OCI-LY1 (cell line): ENCODE data around the gene P2RX4.
A peak's percentile ranks its signal among the peaks of the same experiment; 100 is the strongest.

ENCODE experiments used
- H2AFZ ChIP-seq: fragments of 200-600 bp; sonication (generic), shearing (Covaris generic); 2 replicates; pipeline ENCODE4 v1.6.0; 2014; ENCODE audit warnings: antibody characterized with exemption, mild to moderate bottlenecking, low read length
- H3F3A ChIP-seq: fragments of 200-600 bp; sonication (generic), shearing (Covaris generic); 2 replicates; pipeline ENCODE4 v1.6.0; 2014; ENCODE audit warnings: mild to moderate bottlenecking, antibody characterized with exemption, low read length, moderate library complexity; ENCODE audit not compliant: insufficient read depth
- H3K27ac ChIP-seq: fragments of 200-600 bp; sonication (generic); 2 replicates; pipeline ENCODE4 v1.5.1; 2014; ENCODE audit warnings: low read length, mixed run types, mild to moderate bottlenecking, low read depth; ENCODE audit not compliant: poor library complexity, severe bottlenecking
- H3K27me3 ChIP-seq: fragments of 200-600 bp; sonication (generic); 2 replicates; pipeline ENCODE4 v1.6.0; 2014; ENCODE audit warnings: antibody characterized with exemption, mild to moderate bottlenecking, low read length, moderate library complexity; ENCODE audit not compliant: insufficient read depth
- H3K36me3 ChIP-seq: fragments of 200-600 bp; sonication (generic); 2 replicates; pipeline ENCODE4 v1.6.1; 2014; ENCODE audit warnings: mild to moderate bottlenecking, antibody characterized with exemption, low read length, moderate library complexity, mixed read lengths; ENCODE audit not compliant: insufficient read depth
- H3K4me1 ChIP-seq: fragments of 200-600 bp; sonication (generic); 2 replicates; pipeline ENCODE4 v1.5.1; 2014; ENCODE audit warnings: mild to moderate bottlenecking, low read length, moderate library complexity; ENCODE audit not compliant: insufficient read depth, severe bottlenecking
- H3K4me2 ChIP-seq: fragments of 200-600 bp; sonication (generic), shearing (Covaris generic); 2 replicates; pipeline ENCODE4 v1.6.1; 2014; ENCODE audit warnings: low read length
- H3K4me3 ChIP-seq: fragments of 200-600 bp; sonication (generic); 2 replicates; pipeline ENCODE4 v1.5.1; 2014; ENCODE audit warnings: low read length, low read depth, mild to moderate bottlenecking, mixed read lengths; ENCODE audit not compliant: poor library complexity, severe bottlenecking
- H3K79me2 ChIP-seq: fragments of 200-600 bp; shearing (Covaris generic); 2 replicates; pipeline ENCODE4 v1.6.1; 2016; ENCODE audit warnings: mixed run types, low read length, mixed read lengths; ENCODE audit not compliant: insufficient read depth
- H3K9ac ChIP-seq: fragments of 200-600 bp; sonication (generic), shearing (Covaris generic); 2 replicates; pipeline ENCODE4 v1.6.1; 2014; ENCODE audit warnings: mild to moderate bottlenecking, low read length, mixed read lengths
- H3K9me2 ChIP-seq: fragments of 200-600 bp; sonication (generic), shearing (Covaris generic); 2 replicates; pipeline ENCODE4 v1.6.1; 2014; ENCODE audit warnings: low read depth, mild to moderate bottlenecking, low read length, mixed read lengths
- H3K9me3 ChIP-seq: fragments of 200-600 bp; shearing (Covaris generic); 2 replicates; pipeline ENCODE4 v1.6.1; 2014; ENCODE audit warnings: low read length, mixed read lengths
- H4K20me1 ChIP-seq: fragments of 200-600 bp; sonication (generic), shearing (Covaris generic); 2 replicates; pipeline ENCODE4 v1.6.0; 2016; ENCODE audit warnings: mild to moderate bottlenecking, low read length; ENCODE audit not compliant: insufficient read depth
- CTCF ChIP-seq: fragments of 200-600 bp; sonication (generic), shearing (Covaris generic); IDR thresholded peaks from 2 replicates; pipeline ENCODE4 v1.5.1; 2017; ENCODE audit warnings: mild to moderate bottlenecking, antibody characterized with exemption, low read length, moderate library complexity, mixed read lengths
- EZH2 ChIP-seq: fragments of 200-600 bp; sonication (generic), shearing (Covaris generic); IDR thresholded peaks from 2 replicates; pipeline ENCODE4 v1.8.0; 2017; ENCODE audit warnings: borderline replicate concordance, mixed run types, mild to moderate bottlenecking, antibody characterized with exemption, low read length, moderate library complexity, mixed read lengths

The P2RX4 gene

GRCh38 chr12:121218588-121219352 is 8.8 kb downstream of the P2RX4 start:
- no peaks in the 10 kb centered on the region for H3F3A ChIP-seq
- no peaks in the 10 kb centered on the region for H3K9me3 ChIP-seq
- no peak overlapping the region for H3K4me3 ChIP-seq
- H4K20me1 ChIP-seq, result no peaks in the 10 kb centered on the region
- H3K79me2 ChIP-seq, result no peaks in the 10 kb centered on the region
- H3K27ac ChIP-seq, result no peak overlapping the region
- no peak for TF ChIP-seq CTCF
- no peak for TF ChIP-seq EZH2
- H3K9me2 ChIP-seq, result no peaks in the 10 kb centered on the region
- H2AFZ ChIP-seq, result no peak overlapping the region
- H3K4me1 ChIP-seq, result peaks cover 12% of the 10 kb centered on the region
- no peak overlapping the region for H3K4me2 ChIP-seq
- H3K27me3 ChIP-seq, result no peaks in the 10 kb centered on the region
- H3K9ac ChIP-seq, result no peak overlapping the region
- peaks cover 4% of the 10 kb centered on the region; the same call in 1 of the 2 replicates for H3K36me3 ChIP-seq

- peaks cover 18% of the 10 kb centered on the region for H3K4me1 ChIP-seq
- no peak overlapping the region for H3K9ac ChIP-seq
- no peaks in the 10 kb centered on the region for H4K20me1 ChIP-seq
- no peak overlapping the region for H3K4me3 ChIP-seq
- H2AFZ ChIP-seq, result no peak overlapping the region
- H3K27ac ChIP-seq, result no peak overlapping the region
- H3K4me2 ChIP-seq, result no peak overlapping the region
- no peak for TF ChIP-seq CTCF
- no peak for TF ChIP-seq EZH2
- peaks cover 4% of the 10 kb centered on the region; the same call in 1 of the 2 replicates for H3F3A ChIP-seq
- H3K27me3 ChIP-seq, result no peaks in the 10 kb centered on the region
- H3K9me2 ChIP-seq, result no peaks in the 10 kb centered on the region
- H3K36me3 ChIP-seq, result peaks cover 8% of the 10 kb centered on the region; the same call in 1 of the 2 replicates
- H3K9me3 ChIP-seq, result no peaks in the 10 kb centered on the region
- H3K79me2 ChIP-seq, result no peaks in the 10 kb centered on the region
Observed at GRCh38 chr12:121219353-121219986, 9.5 kb downstream of the P2RX4 start.

- no peaks in the 10 kb centered on the region for H3K79me2 ChIP-seq
- H3K27me3 ChIP-seq, result no peaks in the 10 kb centered on the region
- peaks cover 15% of the 10 kb centered on the region; the same call in 1 of the 2 replicates for H3K36me3 ChIP-seq
- H3K9me2 ChIP-seq, result no peaks in the 10 kb centered on the region
- no peak overlapping the region for H2AFZ ChIP-seq
- H3K9me3 ChIP-seq, result no peaks in the 10 kb centered on the region
- no peak for TF ChIP-seq EZH2
- no peak for TF ChIP-seq CTCF
- no peaks in the 10 kb centered on the region for H4K20me1 ChIP-seq
- H3K4me3 ChIP-seq, result no peak overlapping the region
- H3K4me2 ChIP-seq, result no peak overlapping the region; the same call in 1 of the 2 replicates
- H3F3A ChIP-seq, result peaks cover 4% of the 10 kb centered on the region; the same call in 1 of the 2 replicates
- H3K9ac ChIP-seq, result no peak overlapping the region; the same call in 1 of the 2 replicates
- peak overlapping the region; percentile 88 for H3K27ac ChIP-seq
- H3K4me1 ChIP-seq, result peaks cover 32% of the 10 kb centered on the region
Observed at GRCh38 chr12:121222847-121223246, 12.9 kb downstream of the P2RX4 start.
